Measurements from ENCODE around the gene FAM131A. TPM values are rescaled to one million over a fixed set of nuclear protein-coding genes. Genes with fewer than 3 reads are reported as not detected.

The FAM131A gene
- total RNA-seq, 1 experiment from 2014 or later, result 15.1 TPM

DNA sequence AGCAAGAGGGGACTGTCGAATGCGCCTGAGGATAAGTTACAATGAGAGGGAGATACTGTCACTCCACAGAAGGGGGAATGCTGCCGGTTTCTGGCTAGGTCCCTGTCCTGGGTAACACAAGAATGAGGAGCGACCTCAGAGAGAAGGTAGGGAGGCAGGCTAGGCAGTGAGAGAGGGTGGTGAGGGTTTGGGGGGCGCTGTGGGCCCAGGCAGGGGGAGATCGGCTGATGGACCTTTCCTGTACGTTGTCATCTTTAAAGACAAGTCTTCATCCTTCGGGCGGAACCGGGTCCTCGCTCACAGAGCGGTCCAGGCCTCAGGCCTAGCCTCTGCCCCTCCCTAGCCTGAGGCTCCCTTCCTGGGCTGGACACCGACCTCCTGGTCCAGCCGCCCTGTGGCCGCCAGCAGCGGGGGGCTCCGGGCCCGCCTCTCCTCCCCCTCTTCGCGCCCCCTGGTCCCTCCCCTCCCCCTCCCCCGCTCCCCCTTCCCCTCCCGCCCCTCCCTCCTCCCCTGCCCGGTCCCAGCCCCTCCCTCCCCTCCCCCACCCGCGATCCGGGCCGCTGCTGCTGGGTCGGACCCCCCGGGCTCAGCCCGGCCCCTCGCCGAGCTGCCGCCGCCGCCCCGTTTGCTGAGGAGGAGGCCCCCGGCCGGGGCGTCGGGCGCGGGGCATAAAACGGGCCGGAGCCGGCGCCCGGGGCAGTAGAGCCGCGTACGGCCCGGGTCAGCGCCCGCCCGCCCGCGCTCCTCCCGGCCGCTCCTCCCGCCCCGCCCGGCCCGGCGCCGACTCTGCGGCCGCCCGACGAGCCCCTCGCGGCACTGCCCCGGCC is 42.2 kb downstream of the FAM131A start, which contains the start of gene CHRD:
Gene CHRD, plus strand, starts transcription at position 697 of the 827 bp plus-strand sequence. CDS start 265 bp downstream, outside the sequence.
- no peak for DNase-seq (ENCODE audit: low spot score)
- peak; percentile 58 for TF ChIP-seq EZH2 (IDR thresholded peaks at IDR 0.05; ENCODE audit: borderline replicate concordance, low read depth, low read length, poor library complexity, severe bottlenecking)
- TF ChIP-seq, protein P1, sequence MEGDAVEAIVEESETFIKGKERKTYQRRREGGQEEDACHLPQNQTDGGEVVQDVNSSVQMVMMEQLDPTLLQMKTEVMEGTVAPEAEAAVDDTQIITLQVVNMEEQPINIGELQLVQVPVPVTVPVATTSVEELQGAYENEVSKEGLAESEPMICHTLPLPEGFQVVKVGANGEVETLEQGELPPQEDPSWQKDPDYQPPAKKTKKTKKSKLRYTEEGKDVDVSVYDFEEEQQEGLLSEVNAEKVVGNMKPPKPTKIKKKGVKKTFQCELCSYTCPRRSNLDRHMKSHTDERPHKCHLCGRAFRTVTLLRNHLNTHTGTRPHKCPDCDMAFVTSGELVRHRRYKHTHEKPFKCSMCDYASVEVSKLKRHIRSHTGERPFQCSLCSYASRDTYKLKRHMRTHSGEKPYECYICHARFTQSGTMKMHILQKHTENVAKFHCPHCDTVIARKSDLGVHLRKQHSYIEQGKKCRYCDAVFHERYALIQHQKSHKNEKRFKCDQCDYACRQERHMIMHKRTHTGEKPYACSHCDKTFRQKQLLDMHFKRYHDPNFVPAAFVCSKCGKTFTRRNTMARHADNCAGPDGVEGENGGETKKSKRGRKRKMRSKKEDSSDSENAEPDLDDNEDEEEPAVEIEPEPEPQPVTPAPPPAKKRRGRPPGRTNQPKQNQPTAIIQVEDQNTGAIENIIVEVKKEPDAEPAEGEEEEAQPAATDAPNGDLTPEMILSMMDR (conservative IDR thresholded peaks at IDR 0.05; ENCODE audit: low read depth, low read length), result no peak
- peak within 1 kb of the TSS; percentile 34 for H3K4me3 ChIP-seq (ENCODE audit: low read depth, low read length, poor library complexity, severe bottlenecking)
- H3K4me1 ChIP-seq (ENCODE audit: insufficient read depth, low read length, poor library complexity, severe bottlenecking), result peaks cover 4% of the 10 kb centered on the region
- H3K27ac ChIP-seq (ENCODE audit: low read depth, low read length, poor library complexity, severe bottlenecking), result no peak within 1 kb of the TSS
- ChIA-PET CTCF (no interaction called here), POLR2A (ENCODE audit: low non-redundant PET) (no interaction called here)
- H3K9me3 ChIP-seq (ENCODE audit: low read depth, low read length, poor library complexity, severe bottlenecking), result no peaks in the 10 kb centered on the region
- no peaks in the 10 kb centered on the region for H3K36me3 ChIP-seq (ENCODE audit: insufficient read depth, low read length, poor library complexity, severe bottlenecking)
- intact Hi-C loops (cut with micrococcal nuclease; ENCODE audit: unreplicated experiment), result loop anchor here (10.0 kb wide), 1 partner anchor 405 kb away; no protein-coding TSS in a partner anchor
- peaks cover 48% of the 10 kb centered on the region for H3K27me3 ChIP-seq (replicated peaks; ENCODE audit: insufficient read depth, low read depth, low read length, poor library complexity)
- BruUV-seq (replicated peaks), result no TSS peak

DNA sequence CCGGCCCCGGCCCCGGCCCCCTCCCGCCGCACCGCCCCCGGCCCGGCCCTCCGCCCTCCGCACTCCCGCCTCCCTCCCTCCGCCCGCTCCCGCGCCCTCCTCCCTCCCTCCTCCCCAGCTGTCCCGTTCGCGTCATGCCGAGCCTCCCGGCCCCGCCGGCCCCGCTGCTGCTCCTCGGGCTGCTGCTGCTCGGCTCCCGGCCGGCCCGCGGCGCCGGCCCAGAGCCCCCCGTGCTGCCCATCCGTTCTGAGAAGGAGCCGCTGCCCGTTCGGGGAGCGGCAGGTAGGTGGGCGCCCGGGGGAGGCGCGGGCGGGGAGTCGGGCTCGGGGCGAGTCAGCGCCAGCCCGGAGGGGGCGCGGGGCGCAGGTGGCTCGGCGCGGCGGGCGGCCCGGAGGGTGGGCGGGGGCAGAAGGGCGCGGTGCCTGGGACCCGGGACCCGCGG is 42.8 kb downstream of the FAM131A start:
- intact Hi-C loops (cut with micrococcal nuclease; ENCODE audit: unreplicated experiment), result no loop called here
- no TSS peak for BruUV-seq (replicated peaks)
- DNase-seq (ENCODE audit: low spot score), result no peak
- Histone ChIP-seq H3K9me3 (ENCODE audit: low read depth, low read length, poor library complexity, severe bottlenecking) (no peaks in the 10 kb centered on the region), H3K27me3 (replicated peaks; ENCODE audit: insufficient read depth, low read depth, low read length, poor library complexity) (peaks cover 44% of the 10 kb centered on the region), H3K36me3 (ENCODE audit: insufficient read depth, low read length, poor library complexity, severe bottlenecking) (no peaks in the 10 kb centered on the region), H3K27ac (ENCODE audit: low read depth, low read length, poor library complexity, severe bottlenecking) (no peak overlapping the region), H3K4me3 (ENCODE audit: low read depth, low read length, poor library complexity, severe bottlenecking) (peak overlapping the region; percentile 34), H3K4me1 (ENCODE audit: insufficient read depth, low read length, poor library complexity, severe bottlenecking) (peaks cover 4% of the 10 kb centered on the region)
- TF ChIP-seq, protein P1 (conservative IDR thresholded peaks at IDR 0.05; ENCODE audit: low read depth, low read length), result no peak
- no peak for TF ChIP-seq EZH2 (IDR thresholded peaks at IDR 0.05; ENCODE audit: borderline replicate concordance, low read depth, low read length, poor library complexity, severe bottlenecking)
- POLR2A ChIA-PET (ENCODE audit: low non-redundant PET), result no interaction called here
- CTCF ChIA-PET, result no interaction called here

DNA sequence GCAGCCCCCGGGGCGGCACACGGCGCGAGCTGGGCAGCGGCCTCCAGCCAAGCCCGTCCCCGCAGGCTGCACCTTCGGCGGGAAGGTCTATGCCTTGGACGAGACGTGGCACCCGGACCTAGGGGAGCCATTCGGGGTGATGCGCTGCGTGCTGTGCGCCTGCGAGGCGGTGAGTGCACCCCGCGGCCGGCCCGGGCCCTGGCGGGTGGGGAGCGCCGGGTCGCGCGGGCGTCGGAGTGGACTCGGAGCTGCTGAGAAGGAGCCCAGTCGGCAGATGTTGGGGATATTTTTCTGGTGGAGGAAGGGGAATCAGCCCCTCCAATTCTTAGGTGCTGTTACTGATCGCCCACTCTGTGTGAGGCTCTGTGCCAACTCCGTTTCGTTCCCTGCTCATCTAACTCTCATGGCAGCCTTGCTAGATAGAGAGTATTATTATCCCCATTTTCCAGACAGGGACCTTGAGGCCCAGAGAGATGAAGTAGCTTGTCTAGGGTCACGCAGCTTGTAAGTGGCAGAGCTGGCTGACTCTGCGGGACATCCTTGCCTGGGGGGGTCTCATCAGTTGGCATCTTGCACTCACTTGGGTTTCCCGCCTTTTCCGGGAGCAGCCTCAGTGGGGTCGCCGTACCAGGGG is 43.3 kb downstream of the FAM131A start:
- no peaks in the 10 kb centered on the region for H3K36me3 ChIP-seq (ENCODE audit: insufficient read depth, low read length, poor library complexity, severe bottlenecking)
- CTCF ChIA-PET, result no interaction called here
- H3K9me3 ChIP-seq (ENCODE audit: low read depth, low read length, poor library complexity, severe bottlenecking), result no peaks in the 10 kb centered on the region
- POLR2A ChIA-PET (ENCODE audit: low non-redundant PET), result no interaction called here
- peak; percentile 98 for TF ChIP-seq EZH2 (IDR thresholded peaks at IDR 0.05; ENCODE audit: borderline replicate concordance, low read depth, low read length, poor library complexity, severe bottlenecking)
- TF ChIP-seq, protein P1 (conservative IDR thresholded peaks at IDR 0.05; ENCODE audit: low read depth, low read length), result no peak
- peaks cover 41% of the 10 kb centered on the region for H3K27me3 ChIP-seq (replicated peaks; ENCODE audit: insufficient read depth, low read depth, low read length, poor library complexity)
- H3K4me3 ChIP-seq (ENCODE audit: low read depth, low read length, poor library complexity, severe bottlenecking), result peak overlapping the region; percentile 34
- intact Hi-C loops (cut with micrococcal nuclease; ENCODE audit: unreplicated experiment), result no loop called here
- H3K27ac ChIP-seq (ENCODE audit: low read depth, low read length, poor library complexity, severe bottlenecking), result no peak overlapping the region
- no peak for DNase-seq (ENCODE audit: low spot score)
- H3K4me1 ChIP-seq (ENCODE audit: insufficient read depth, low read length, poor library complexity, severe bottlenecking), result peaks cover 4% of the 10 kb centered on the region
- BruUV-seq (replicated peaks), result no TSS peak
